Middle frontal gyrus (tissue), 1 donor: ENCODE results near the gene JADE2.
"Not testable (repeated sequence)": the region's sequence is repeated elsewhere in the genome, so short reads cannot be mapped to it uniquely, and the experiment has no call there.

Experiments used
- DNase-seq: peaks from one replicate; pipeline ENCODE4 v3.0.0-alpha.2; 2015; ENCODE audit warnings: low spot score; ENCODE audit errors: extremely low spot score

The JADE2 gene

DNA sequence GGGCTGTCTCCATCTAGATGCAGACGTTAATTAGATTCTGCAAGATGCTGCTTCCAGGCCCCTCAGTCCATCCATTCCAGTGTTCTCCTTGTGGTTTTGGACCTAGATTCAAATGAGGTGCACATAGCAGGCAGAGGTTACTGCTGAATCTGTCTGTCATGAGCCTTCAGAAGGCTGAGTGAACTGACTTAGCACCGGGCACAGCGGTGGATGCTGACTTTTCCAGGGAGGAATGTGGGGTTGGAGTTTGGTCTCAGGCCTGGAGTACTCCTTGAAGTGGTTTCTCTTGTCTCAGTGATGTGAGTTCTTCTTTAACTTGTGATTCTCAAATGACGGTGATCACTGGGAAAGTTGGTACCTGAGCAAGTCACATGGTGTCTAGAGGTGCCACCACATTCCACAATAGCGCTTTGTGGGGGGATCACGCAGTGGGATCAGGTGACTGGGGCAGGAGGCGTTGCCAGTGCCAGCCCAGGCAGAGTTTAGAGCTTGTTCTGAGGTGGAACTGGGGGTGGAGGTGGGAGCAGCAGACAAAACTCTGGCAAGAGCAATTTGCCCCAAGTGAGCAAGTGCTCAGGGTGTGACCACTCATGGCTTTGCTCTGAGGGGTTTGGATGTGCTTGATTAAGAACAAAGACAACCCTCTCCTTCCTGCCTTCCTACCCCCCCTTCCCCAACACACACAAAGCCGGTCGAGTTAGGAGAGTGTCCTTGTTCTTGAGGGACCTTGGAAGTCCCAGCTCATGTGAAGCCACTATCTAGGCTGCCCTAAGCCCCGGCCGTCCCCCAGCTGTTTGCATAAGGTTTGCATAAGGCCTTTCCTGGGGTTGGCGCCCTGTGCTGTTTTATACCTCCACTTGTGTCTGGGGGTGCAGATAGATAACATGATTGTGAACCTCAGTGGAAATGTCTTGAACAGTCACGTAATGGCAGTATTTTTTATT lies 25.1 kb downstream of the JADE2 start:
- DNase-seq: no peak

DNA sequence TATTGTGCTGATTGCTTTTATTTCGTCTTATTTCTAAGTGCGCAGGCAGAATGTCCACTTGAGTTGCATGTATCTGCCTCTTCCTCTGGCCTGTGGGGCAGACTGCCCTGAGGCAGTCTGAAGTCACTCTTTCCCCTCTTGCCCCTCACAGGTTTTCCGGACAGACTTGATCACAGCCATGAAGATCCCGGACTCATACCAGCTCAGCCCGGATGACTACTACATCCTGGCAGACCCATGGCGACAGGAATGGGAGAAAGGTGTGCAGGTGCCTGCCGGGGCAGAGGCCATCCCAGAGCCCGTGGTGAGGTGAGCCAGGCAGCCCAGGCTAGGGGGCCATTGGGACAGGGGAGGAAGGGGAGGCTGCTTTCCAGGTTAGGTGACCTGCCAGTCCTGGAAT lies 26.4 kb downstream of the JADE2 start:
- no peak for DNase-seq

DNA sequence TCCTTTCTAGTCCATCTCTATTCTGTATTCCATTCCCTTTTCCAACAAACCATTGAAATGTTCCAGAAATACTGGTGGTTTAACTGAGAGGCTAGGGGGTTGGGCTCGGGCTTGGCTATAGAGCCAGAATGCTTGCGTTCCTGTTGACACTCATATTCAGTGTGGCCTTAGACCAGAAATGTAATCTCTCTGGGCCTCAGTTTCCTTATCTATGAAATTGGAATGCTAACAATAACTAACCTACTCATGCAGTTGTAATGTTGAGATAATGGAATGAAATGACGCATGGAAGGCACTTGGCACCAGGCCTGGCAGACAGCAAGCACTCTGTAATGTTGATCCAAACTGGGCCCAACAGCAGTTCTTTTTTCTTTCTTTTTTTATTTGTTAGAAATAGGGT lies 26.8 kb downstream of the JADE2 start:
- no peak for DNase-seq

DNA sequence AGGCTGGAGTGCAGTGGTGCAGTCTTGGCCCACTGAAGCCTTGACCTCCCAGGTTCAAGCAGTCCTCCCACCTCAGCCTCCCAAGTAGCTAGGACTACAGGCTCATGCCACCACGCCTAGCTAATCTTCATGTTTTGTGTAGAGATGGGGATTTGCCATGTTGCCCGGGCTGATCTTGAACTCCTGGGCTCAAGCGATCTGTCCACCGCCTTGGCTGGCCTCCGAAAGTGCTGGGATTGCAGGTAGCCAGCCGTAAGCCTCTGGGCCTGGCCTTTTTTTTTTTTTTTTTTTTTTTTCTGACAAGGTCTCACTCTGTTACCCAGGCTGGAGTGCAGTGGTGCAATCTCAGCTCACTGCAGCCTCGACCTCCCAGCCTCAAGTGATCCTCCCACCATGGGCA lies 27.2 kb downstream of the JADE2 start:
- DNase-seq: not testable (repeated sequence)

DNA sequence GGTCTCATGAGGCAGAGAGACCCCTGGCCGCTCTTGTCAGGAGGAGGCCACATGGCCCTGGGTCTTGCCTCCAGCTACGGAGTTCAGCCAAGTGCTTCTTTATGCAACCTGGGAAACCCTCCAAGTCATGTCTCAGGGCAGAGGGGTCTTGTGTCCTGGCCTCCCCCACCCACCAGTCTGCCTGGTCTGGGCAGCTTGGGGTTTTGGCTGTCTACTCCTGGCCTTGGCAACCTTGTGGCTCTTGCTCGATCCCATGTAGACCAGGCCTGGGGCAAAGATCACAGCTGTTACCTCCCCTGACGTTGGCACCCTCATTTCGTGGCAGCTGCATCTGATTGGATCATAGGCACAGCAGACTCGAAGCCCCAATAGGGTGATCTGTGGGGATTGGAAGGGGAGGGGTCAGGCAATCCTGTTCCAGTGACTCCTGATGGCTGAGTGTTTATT lies 28.4 kb downstream of the JADE2 start:
- DNase-seq: no peak

DNA sequence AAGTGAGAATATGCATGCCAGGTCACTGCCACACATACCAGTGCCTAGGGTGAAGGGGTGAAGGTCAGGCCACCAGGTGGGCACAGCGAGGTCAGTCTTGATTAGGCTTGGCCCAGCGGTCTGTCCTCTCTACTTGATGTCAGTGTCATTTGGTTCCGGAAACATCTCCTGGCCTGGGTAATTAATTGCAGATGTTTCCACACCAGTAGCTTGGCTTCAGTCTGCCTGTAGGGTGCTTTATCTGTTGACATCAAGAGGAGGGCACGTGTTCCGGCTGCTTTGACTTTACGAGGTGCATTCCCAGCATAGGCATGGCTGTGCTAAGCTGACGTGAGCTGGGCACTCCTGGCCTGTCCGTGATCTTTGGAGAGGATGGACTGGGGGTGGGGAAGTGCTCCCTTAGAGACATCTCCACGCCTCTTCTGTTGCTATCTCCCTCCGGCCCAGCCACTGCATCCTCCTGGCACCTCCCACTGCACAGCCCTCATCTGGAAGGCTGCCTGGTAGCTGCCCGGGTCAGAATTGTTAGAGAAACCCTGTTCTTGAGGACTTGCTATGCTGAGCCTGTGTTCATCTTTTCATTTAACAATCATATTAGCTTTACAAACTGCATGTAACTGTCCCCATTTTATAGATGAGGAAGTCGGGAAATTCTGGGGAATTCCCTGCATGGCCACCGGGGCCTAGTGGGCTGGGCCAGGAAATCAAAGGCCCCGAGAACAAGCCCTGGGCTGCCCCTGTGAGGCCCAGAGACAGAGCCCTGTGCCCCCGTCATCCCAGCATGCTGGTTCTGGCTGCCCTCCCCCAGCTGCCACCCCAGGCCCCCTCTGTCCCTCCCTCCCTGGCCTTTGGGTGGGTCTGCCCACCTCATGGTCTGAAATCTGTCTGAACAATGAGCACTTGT lies 29.1 kb downstream of the JADE2 start:
- no peak for DNase-seq

DNA sequence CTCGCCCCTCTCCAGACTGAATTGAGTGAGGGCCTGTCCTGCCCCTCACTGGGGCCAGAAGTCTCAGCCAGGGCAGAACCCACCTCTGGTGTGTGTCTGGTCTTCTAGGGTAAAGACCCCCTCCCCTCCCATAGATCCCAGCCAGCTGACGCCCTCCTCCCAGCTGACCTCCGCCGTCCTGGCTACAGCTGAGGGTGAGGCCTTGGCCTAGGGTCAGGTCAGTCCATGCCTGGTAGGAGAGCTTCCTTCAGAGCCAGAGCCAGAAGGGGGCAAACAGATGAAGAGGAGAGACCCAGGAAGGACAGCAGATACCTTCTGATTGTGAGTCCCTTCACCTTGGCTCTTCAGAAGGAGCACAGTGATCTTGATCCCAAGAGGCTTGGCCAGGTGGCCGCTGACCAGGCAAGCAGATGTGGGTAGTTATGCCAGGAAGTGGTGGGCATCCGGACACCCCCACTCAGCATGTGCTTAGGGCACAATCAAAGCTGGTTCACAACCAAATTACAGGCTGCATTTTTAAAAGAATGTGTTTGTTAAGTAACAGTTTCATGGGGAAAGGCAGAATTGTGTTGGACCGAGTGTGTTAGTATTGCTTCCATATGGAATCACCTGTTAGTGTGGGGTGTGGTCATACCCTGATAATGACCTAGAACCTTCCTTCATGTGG lies 29.9 kb downstream of the JADE2 start:
- no peak for DNase-seq

DNA sequence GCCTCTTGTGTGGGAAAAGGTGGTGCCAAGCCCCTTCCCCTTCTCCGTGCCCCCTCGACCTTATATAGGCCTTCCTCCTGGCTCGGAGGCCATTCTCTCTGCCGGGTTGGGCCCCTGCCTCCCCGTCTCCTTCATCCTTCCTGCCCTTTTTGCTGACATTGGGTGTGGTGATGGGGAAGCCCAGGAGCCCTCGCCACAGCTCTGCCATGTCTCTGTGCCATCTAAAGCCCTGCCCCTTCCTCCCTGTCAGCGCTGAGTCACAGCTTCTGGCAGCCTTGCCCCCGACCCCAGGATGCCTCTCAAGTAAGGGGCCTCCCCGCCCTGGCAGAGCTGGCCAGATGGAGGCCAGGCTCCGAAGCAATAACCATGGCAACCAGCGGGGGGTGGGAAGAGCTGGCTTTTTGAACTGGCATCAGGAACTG lies 30.4 kb downstream of the JADE2 start:
- no peak for DNase-seq

DNA sequence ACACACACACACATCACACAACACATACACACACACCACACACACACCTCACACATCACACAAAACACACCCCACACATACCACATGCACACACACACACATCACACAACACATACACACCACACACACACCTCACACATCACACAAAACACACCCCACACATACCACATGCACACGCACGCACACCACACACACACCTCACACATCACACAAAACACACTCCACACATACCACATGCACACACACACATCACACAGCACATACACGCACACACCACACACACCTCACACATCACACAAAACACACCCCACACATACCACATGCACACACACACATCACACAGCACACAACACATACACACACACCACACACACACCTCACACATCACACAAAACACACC lies 31.1 kb downstream of the JADE2 start:
- DNase-seq: not testable (repeated sequence)

DNA sequence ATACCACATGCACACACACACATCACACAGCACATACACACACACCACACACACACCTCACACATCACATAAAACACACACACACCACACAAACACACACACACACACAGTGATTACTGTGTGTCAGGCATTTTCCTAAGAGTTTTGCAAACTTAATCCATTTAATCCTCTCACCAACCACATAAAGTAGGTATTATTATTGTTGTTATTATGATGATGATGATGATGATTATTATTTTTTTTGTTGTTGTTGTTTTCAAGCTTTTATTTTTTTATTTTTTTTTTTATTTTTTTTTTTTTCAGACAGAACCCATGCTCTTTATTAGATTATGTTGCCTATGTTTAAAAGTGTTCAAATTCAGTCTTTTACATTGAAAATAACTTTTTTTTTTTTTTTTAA lies 31.5 kb downstream of the JADE2 start:
- DNase-seq: no peak

DNA sequence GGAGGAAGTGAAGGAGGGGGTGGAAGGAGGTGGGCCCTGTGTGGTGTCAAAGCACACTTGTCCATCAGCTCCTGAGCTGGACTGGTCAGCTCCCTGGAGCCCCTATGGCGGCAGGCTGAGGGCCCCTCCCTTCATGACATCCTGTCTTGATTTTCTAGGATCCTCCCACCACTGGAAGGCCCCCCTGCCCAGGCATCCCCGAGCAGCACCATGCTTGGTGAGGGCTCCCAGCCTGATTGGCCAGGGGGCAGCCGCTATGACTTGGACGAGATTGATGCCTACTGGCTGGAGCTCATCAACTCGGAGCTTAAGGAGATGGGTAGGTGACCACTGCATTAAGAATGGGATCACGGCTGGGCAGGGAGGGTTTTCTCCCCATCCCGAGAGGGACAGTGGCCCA lies 34.2 kb downstream of the JADE2 start:
- DNase-seq: no peak

DNA sequence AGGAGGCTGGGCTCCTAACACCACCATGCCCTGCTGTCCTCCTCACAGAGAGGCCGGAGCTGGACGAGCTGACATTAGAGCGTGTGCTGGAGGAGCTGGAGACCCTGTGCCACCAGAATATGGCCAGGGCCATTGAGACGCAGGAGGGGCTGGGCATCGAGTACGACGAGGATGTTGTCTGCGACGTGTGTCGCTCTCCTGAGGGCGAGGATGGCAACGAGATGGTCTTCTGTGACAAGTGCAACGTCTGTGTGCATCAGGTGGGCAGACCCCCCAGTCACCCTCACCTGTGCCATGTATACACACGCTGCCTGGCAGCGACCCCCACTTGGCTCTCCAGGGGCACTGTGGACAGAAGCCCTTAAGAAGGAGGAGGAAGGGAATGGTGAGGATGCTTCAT lies 35.2 kb downstream of the JADE2 start:
- no peak for DNase-seq

DNA sequence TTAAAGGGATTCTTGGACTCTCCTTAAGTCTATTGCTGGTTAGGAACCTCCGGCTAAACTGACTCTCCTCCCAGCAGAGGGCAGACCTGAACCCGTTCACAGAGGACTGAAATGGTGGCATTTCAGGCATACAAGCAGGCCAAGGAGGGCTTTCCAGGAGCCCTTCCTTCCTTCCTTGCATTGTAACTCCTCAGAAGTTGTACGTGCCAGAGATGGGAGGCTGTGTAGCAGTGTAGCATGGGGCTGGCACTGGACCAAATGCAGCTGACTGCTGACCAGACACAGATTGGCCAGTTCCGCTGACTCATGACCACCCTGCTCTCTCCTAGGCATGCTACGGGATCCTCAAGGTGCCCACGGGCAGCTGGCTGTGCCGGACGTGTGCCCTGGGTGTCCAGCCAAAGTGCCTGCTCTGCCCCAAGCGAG lies 36.4 kb downstream of the JADE2 start:
- no peak for DNase-seq

DNA sequence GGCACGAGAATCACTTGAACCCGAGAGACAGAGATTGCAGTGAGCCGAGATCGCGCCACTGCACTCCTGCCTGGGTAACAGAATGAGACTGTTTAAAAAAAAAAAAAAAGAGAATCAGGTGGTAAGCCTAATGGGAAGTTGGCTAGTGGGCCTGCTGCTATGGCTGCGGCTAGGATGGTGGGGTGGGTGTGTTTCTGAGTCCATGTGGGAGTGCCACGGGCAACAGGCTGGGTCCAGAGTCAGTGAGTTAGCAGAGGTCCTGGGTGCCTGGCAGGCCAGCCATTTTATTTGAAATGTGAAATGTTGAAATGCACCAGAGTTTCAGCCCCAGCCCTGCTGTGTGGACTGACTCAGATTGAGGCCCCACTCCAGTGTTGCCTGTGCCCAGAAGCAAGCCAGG lies 37.8 kb downstream of the JADE2 start:
- DNase-seq: no peak

DNA sequence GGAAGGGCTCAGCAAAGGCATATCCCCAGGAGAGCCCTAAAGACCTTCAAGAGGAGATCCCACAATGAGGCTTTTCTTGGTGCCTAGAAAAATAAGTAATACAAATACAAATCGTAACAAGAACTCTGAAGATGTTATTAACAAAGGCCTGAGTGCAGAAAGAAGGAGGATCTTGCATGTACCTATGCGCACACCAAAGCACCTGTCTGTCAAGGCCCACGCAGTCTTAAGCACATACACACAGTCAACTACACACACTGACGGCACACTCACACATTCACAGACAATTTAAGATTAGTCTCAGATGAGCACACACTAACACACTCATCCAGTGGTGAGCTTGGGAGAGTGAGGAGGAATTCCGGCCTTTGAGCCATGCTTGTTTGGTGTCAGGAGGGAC lies 38.5 kb downstream of the JADE2 start:
- no peak for DNase-seq

DNA sequence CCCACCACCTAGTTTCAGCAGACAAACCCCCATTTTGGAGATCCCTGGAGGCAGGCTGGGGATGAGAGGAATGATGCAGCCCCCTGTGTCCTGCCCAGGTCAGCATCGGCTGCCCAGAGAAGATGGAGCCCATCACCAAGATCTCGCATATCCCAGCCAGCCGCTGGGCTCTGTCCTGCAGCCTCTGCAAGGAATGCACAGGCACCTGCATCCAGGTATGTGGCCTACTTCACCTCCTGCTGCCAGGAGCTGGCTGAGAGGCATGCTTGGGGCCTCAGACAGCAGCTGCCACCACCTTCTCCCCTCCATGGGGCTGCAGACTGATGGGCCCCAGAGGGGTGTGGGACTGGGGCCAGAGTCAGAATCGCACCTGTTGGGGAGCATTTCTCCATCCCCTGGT lies 38.9 kb downstream of the JADE2 start:
- no peak for DNase-seq

DNA sequence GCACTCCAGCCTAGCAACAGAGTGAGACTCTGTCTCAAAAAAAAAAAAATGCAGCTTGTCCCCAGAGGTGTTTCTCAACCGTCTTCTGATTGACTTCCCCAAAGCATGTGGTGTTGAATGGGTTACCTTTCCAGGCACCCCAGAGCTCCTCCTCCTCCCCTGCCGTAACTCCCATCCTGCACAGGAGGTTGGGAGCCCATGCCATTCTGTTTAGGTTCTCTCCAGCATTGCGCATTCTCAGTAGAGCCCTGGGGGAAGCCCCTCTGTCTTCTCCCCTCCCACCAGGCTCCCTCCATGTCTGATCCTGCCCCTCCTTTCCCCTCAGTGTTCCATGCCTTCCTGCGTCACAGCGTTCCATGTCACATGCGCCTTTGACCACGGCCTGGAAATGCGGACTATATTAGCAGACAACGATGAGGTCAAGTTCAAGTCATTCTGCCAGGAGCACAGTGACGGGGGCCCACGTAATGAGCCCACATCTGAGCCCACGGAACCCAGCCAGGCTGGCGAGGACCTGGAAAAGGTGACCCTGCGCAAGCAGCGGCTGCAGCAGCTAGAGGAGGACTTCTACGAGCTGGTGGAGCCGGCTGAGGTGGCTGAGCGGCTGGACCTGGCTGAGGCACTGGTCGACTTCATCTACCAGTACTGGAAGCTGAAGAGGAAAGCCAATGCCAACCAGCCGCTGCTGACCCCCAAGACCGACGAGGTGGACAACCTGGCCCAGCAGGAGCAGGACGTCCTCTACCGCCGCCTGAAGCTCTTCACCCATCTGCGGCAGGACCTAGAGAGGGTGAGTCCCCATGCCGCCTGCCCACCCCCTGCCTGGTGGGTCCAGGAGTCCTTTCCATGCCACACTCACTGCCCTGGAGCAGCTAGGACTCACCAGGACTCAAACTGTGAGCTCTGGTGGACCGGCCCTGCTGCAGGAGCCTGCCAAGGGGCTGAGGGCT lies 40.6 kb downstream of the JADE2 start:
- no peak for DNase-seq

DNA sequence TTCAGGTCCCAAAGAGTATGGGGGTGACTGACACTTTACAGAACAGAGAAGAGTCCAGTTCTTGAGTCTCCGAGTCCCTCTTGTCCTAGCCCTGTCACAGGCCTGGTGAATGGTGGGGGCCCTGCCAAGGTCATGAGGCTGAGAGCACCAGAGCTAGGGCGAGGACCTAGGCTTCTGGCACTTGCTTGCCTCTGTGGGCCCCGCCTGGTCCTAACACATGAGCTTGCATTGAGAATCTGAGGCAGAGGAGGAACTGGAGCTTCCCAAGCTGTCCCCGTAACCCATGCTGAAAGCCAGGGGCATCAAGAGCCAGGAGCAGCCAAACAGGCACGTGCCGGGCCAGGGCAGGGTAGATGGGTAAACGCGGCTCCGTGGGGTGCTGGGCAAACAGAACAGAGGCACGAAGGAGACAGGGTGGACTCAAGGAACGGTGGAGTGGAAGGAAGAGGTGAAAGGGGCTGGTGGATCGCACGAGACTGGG lies 41.3 kb downstream of the JADE2 start:
- DNase-seq: no peak

DNA sequence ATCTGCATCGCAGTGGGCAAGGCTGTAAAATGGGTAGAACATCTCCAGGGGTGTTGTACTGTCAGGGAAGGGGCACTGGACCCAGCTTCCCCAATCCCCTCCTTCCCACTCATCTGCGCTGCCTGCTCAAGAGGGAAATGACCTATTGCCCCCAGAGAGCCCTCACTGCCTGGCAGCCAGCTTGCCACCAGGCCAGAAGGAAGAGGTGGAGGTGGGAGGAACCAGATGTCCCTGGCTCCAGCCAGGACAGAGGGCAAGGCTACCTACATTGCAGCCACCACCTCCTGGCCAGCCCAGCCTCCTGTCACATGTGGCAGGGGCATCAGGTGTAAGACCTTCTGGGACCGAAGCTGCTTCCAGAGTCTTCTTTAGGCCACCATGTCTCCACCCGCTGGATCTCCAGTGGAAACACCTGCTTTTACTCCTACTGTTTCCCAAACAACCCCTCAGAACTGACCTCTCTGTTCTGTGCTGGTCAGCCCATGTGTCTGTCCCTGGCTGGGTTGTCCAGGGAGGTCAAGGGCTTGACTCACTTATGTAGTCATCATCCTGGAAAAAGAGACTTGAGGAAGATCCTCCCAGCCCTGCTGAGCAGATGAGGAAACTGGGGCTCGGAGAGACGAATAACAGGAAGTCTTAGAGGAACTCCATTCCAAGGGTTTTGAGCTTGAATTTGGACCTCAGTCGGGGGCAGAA lies 42.3 kb downstream of the JADE2 start:
- no peak for DNase-seq

DNA sequence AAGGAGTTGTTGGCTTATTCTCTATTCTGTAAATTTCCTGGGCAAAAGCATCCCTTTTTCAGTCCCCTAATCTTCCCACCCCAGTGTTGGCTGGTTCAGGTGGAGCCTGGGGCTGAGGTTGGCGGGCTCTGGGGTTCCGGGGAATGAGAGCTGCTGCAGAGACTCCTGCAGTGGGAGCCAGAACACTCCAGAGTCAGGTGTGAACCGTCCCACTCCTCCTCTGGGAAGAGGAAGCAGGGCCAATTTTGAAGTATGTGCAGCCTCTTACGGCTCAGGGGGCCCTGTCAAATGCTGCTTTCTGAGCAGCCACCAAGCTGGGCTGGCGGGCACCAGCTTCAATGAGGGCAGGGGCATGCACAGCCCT lies 42.8 kb downstream of the JADE2 start:
- no peak for DNase-seq
